Measurements from ENCODE around the gene ATP1A4. TPM values are rescaled to one million over a fixed set of nuclear protein-coding genes. Genes with fewer than 3 reads are reported as not detected.
A peak's percentile ranks its signal among the peaks of the same experiment; 100 is the strongest.

The ATP1A4 gene
- total and polyA plus RNA-seq, 2 of the 8 experiments (the other 6 are each of a cell fraction or from before 2014, with no cell fraction given) = 0.48 to 0.61 TPM

- Histone ChIP-seq H3K4me3 (ENCODE audit: extremely low read depth in 1 of 4, insufficient read depth in 2 of 4, low read depth in 3 of 4, low read length in 4 of 4) (no peak overlapping the region), H4K8ac (ENCODE audit: extremely low read depth, insufficient read depth, low read length) (peak overlapping the region; percentile 69), H2AK5ac (ENCODE audit: low read depth, low read length) (no peak overlapping the region), H2AFZ (ENCODE audit: low read length) (no peak overlapping the region), H2BK120ac (replicated peaks; ENCODE audit: low read depth, low read length) (no peak overlapping the region), H3K9ac (replicated peaks in 1 of 4; ENCODE audit: extremely low read depth in 1 of 4, low read depth in 3 of 4, low read length in 3 of 4) (no peak overlapping the region), H3K27ac (ENCODE audit: low read depth, low read length) (no peak overlapping the region), H3K4me2 (ENCODE audit: insufficient read depth in 1 of 2, low read depth in 2 of 2, low read length in 2 of 2) (no peak overlapping the region), H3K9me3 (ENCODE audit: insufficient read depth in 2 of 2, low read depth in 1 of 2, low read length in 1 of 2) (no peaks in the 10 kb centered on the region), H3K4ac (replicated peaks; ENCODE audit: insufficient read length, low read depth, low read length) (no peak overlapping the region), H3K56ac (replicated peaks; ENCODE audit: insufficient read length, low read depth, low read length) (no peak overlapping the region), H3K27me3 (replicated peaks in 1 of 4; ENCODE audit: control insufficient read depth in 3 of 4, extremely low read depth in 1 of 4, insufficient read depth in 3 of 4, low read length in 3 of 4) (no peaks in the 10 kb centered on the region), H4K5ac (ENCODE audit: insufficient read length, low read depth, low read length) (no peak overlapping the region), H4K91ac (replicated peaks; ENCODE audit: insufficient read length, low read length) (peak overlapping the region; percentile 57), H3K79me1 (ENCODE audit: low read depth, low read length) (no peaks in the 10 kb centered on the region), H2BK20ac (ENCODE audit: low read length) (peak overlapping the region; percentile 50; the same call in 1 of the 2 replicates), H2BK15ac (ENCODE audit: low read length) (0 out of 2 replicates have a peak overlapping the region, but pooled peaks have one; percentile 82), H3K23ac (ENCODE audit: insufficient read length) (no peak overlapping the region), H2BK12ac (ENCODE audit: low read depth, low read length) (peak overlapping the region; percentile 77; the same call in 1 of the 2 replicates), H2BK5ac (ENCODE audit: low read depth, low read length) (no peak overlapping the region), H4K20me1 (replicated peaks in 1 of 2; ENCODE audit: control insufficient read depth in 1 of 2, insufficient read depth in 2 of 2, low read length in 2 of 2) (no peaks in the 10 kb centered on the region), H3K14ac (ENCODE audit: insufficient read length) (no peak overlapping the region), H3K4me1 (replicated peaks in 1 of 4; ENCODE audit: control insufficient read depth in 3 of 4, insufficient read depth in 4 of 4, low read length in 3 of 4) (peaks cover 0 to 6% (median 3%) of the 10 kb centered on the region in 4 experiments; a peak in 4 of 7 replicates), H3K18ac (ENCODE audit: extremely low read depth, low read length) (no peak overlapping the region), H3K23me2 (ENCODE audit: low read depth, low read length) (no peaks in the 10 kb centered on the region), H3K79me2 (ENCODE audit: control insufficient read depth in 1 of 2, insufficient read depth in 2 of 2, low read length in 2 of 2) (no peaks in the 10 kb centered on the region), H3K36me3 (ENCODE audit: control insufficient read depth in 2 of 4, insufficient read depth in 4 of 4, low read length in 3 of 4) (no peaks in the 10 kb centered on the region)
- POLR2A ChIA-PET (ENCODE audit: partially characterized antibody) = interaction anchor here (1.1 to 2.4 kb wide), 3 partner anchors 17 to 99 kb away, joined by 3 to 11 read pairs (median 3); partner anchors contain the start of gene PEX19
- WGBS, 2 experiments (ENCODE audit: extremely low coverage in 1 of 2, insufficient coverage in 1 of 2, insufficient read length in 1 of 2, insufficient replicate concordance in 2 of 2, low coverage in 1 of 2, low lambda C conversion rate in 2 of 2, missing lambda C conversion rate in 1 of 2) = 91% methylated on average over 7 of the region's 7 CpGs; no CpG with 5 or more reads in 1 of the 2 experiments
- CTCF ChIA-PET (ENCODE audit: partially characterized antibody) = interaction anchor here (0.6 to 8.6 kb wide), 11 partner anchors 9 to 190 kb away, joined by 3 to 195 read pairs (median 4); partner anchors contain the start of gene PEA15
- DNase-seq (ENCODE audit: low read depth in 1 of 2, low spot score in 2 of 2) = no peak
- FAIRE-seq = no peak
- TF ChIP-seq CBX8 (IDR thresholded peaks at IDR 0.05; ENCODE audit: borderline replicate concordance, low read depth, low read length) (no peak), PHF8 (conservative IDR thresholded peaks at IDR 0.05; ENCODE audit: low read depth, low read length) (no peak), SP4 (IDR thresholded peaks at IDR 0.05; ENCODE audit: low read length) (no peak), RBBP5 (IDR thresholded peaks at IDR 0.05; ENCODE audit: borderline replicate concordance, low read depth, low read length) (no peak), KDM4A (IDR thresholded peaks at IDR 0.05; ENCODE audit: low read depth, low read length, severe bottlenecking) (no peak), CBX5 (IDR thresholded peaks at IDR 0.05; ENCODE audit: low read depth, low read length) (no peak), EGR1 (IDR thresholded peaks at IDR 0.05; ENCODE audit: borderline replicate concordance, low read depth, low read length) (no peak), POLR2A (IDR thresholded peaks at IDR 0.05; ENCODE audit: control extremely low read depth in 1 of 2, low read depth in 2 of 2, low read length in 2 of 2) (no peak)
Observed at GRCh38 chr1:160186246-160186645, 34.8 kb downstream of the ATP1A4 start.
